Astrocyte of the hippocampus (primary cell): ENCODE results near the gene PER1.
A peak's percentile ranks its signal among the peaks of the same experiment; 100 is the strongest.

Source experiments
- DNase-seq: peaks from one replicate; pipeline ENCODE4 v3.0.0; 2011; ENCODE audit warnings: low read depth, low spot score

The PER1 gene, protein sequence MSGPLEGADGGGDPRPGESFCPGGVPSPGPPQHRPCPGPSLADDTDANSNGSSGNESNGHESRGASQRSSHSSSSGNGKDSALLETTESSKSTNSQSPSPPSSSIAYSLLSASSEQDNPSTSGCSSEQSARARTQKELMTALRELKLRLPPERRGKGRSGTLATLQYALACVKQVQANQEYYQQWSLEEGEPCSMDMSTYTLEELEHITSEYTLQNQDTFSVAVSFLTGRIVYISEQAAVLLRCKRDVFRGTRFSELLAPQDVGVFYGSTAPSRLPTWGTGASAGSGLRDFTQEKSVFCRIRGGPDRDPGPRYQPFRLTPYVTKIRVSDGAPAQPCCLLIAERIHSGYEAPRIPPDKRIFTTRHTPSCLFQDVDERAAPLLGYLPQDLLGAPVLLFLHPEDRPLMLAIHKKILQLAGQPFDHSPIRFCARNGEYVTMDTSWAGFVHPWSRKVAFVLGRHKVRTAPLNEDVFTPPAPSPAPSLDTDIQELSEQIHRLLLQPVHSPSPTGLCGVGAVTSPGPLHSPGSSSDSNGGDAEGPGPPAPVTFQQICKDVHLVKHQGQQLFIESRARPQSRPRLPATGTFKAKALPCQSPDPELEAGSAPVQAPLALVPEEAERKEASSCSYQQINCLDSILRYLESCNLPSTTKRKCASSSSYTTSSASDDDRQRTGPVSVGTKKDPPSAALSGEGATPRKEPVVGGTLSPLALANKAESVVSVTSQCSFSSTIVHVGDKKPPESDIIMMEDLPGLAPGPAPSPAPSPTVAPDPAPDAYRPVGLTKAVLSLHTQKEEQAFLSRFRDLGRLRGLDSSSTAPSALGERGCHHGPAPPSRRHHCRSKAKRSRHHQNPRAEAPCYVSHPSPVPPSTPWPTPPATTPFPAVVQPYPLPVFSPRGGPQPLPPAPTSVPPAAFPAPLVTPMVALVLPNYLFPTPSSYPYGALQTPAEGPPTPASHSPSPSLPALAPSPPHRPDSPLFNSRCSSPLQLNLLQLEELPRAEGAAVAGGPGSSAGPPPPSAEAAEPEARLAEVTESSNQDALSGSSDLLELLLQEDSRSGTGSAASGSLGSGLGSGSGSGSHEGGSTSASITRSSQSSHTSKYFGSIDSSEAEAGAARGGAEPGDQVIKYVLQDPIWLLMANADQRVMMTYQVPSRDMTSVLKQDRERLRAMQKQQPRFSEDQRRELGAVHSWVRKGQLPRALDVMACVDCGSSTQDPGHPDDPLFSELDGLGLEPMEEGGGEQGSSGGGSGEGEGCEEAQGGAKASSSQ (N-terminal part only)

DNA sequence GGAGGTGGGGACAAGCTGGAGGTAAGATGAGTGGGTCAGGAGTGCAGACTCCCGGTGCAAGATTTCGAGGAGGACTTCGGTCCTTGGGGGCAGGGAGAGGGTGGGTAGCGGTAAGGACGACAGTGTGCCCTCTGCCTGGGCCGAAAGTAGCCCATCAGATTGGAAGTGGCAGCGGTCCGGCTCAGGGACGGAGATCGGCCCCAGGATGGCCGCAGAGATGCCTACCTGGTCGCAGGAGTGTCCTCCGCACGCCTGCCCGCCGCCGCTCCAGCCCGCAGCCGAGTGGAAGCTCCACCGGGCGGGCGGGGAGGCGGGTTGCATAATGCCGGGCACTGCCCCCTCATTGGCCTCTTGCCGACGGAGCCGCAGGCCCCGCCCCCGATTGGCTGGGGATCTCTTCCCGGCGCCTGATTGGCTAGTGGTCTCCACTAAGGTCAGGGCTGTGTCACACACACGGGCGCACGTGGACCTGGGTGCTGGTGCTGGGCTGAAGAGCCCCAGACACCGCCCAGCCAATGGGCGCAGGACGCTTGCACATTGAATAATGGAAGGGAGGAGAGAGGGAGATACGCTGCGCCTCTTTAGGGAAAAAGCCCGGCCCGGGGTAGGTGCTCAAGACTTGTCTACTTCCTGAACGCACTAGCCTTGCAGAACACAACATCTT, at the start of gene PER1:
Gene PER1, minus strand, starts transcription at position 293 of the 664 bp plus-strand sequence. CDS start 1,698 bp downstream, outside the sequence.
- peak; percentile 98 for DNase-seq

GRCh38 chr17:8192070-8192815, 40.0 kb upstream of the PER1 start:
- peak; percentile 85 for DNase-seq

DNA sequence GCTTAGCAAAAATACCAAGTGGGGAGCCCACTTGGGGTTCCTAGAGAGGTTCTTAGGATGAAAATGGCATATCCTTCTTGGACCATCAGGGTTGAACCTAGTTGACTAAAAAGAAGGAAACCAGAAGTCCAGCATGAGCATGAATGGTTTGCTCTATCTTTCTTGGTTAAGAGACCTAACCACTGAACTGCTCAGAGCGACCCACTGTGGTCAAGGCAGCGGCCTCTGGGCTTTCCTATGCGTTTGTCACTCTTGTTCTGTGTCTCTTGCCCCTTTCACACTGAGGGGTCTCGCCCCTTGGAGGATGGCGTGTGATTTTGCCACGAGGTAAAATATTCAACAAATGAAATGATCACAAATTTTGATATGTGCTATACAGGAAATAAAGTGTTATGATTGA, 38.3 kb upstream of the PER1 start:
- DNase-seq, result no peak

- peak; percentile 99 for DNase-seq
Measured at GRCh38 chr17:8189711-8190477, 37.7 kb upstream of the PER1 start, which contains the start of gene BORCS6. Gene BORCS6, minus strand, starts transcription at chr17:8190180. Its CDS starts 40 bp downstream, at chr17:8190140.

DNA sequence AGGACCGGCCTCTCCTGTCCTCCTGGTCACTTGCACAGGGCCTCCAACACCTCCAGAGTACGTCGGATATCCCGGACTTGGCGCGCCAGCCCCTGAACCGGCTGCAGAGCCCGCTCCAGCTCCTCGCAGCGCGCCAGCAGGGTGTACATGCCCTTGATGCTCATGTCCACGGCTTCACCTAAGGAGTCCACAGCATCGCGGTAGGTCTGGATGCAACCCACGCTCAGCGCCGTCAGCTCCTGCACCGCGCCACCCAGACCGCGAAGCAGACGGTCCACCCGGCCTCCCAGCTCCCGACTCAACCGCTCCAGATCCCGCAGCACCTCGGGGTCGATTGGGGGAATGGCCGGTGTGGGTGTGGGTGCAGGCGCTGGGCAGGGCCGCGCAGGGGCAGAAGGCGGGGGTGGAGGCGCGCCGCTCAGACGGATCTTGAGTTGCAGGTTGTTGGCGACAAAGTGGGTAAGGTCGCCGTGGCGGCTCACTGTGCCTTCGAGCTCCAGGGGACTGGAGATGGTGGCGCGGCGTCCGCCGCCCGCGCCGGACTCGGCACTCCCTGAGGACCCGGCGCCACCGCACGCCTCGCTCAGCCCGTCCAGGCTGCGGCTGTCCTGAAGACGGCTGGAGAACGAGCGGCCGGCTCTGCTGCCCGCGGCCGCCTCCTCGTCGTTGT, 37.0 kb upstream of the PER1 start:
- peak; percentile 40 for DNase-seq

DNA sequence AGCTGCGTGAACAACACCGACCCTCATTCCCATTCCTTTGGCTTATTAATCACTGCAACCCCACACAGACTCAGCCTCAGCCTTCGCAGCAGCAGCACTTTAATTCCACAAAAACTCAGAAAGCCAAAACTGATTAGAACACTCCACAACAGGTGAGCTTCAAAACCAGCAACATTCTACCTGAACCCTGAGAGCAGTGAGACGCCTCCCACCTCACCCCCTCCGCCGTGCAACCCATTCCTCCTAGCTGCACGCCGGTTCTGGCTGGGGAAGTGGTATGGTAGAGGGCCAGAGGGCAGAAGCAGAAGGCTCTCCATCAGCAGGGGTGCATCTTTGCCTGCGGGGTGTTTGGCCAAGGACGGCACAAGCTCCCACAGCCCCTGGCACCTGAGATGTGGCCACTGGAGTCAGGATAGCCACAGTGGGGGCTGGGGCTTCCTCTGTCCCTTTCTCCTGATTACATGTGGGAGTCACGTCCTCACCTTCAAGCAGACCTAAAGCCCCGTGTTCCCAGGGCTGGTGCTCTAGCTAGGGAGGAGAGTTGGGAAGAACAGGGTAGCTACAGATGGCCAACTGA, 36.1 kb upstream of the PER1 start:
- DNase-seq, result no peak

GRCh38 chr17:8187517-8188262, 35.5 kb upstream of the PER1 start:
- peak; percentile 98 for DNase-seq

- peak; percentile 96 for DNase-seq
Measured at GRCh38 chr17:8186787-8187516, 34.7 kb upstream of the PER1 start.

- no peak for DNase-seq
Measured at GRCh38 chr17:8186446-8186786, 34.2 kb upstream of the PER1 start.

DNA sequence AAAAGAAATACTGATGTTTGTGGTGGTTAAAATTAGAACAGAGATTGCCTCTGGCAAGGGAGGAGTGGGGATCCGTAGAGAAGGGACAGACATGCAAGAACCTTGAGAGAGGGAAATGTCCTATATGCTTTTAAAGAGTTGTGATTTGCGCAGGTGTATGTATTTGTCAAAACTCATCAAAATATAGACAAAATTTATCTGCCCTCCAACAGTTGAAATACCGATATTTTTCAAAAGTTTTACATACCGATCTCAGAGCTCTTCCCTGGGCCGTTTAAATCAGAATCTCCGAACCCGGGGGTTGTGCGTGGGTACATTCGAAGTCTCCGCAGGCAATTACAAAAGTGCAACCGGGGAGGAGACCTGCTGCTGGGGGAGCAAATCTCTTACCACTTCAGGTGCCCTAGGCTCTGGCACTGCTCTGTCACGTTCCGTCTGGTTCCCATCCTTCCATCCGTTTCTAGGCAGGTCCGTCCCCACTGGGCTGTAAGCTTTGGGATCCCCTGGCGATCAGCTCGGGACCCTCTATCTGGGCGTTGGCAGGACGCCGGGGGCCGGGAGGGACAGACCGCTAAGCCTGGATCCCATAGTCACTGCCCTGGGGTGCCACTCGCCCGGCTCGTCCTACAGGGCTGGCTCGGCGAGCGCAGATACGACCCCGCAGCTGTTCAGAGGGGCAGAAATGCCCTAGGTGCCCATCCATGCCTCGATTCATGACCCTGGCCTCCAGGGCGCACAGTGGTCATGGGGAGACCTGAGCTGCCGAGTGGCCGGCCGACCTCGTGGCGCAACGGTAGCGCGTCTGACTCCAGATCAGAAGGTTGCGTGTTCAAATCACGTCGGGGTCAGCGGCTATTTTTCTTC, 33.6 kb upstream of the PER1 start:
- peak; percentile 86 for DNase-seq

DNA sequence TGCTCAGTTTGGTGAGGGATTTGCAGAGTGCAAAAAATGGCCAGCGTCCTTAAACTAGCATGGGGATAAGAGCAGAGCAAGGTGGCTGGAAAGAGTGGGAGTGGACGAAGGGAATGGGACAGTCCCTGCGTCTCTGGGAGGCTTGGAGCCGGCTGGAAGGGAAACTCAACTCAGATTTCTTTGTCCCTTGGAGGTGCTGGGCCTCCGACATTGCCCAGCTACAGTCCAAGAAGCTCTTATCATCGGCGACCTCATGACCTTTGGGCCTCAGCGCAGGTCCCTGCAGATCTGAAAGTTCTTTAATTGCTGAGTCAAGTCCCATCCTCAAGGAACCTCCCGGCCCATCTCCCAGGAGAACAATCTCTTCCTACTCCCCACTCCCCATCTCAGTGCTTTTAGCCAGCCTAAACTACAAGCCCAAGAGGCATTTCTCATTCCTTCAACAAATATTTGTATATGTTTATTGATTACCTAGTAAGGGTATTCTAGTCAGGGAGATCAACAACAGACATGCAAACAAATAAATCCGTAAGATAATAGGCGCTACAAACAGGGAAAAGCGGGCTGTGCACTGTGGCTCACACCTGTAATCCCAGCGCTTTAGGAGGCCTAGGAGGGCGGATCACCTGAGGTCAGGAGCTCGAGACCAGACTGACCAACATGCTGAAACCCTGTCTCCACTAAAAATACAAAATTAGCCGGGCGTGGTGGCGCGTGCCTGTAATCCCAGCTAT, 25.0 kb upstream of the PER1 start:
- no peak for DNase-seq

DNA sequence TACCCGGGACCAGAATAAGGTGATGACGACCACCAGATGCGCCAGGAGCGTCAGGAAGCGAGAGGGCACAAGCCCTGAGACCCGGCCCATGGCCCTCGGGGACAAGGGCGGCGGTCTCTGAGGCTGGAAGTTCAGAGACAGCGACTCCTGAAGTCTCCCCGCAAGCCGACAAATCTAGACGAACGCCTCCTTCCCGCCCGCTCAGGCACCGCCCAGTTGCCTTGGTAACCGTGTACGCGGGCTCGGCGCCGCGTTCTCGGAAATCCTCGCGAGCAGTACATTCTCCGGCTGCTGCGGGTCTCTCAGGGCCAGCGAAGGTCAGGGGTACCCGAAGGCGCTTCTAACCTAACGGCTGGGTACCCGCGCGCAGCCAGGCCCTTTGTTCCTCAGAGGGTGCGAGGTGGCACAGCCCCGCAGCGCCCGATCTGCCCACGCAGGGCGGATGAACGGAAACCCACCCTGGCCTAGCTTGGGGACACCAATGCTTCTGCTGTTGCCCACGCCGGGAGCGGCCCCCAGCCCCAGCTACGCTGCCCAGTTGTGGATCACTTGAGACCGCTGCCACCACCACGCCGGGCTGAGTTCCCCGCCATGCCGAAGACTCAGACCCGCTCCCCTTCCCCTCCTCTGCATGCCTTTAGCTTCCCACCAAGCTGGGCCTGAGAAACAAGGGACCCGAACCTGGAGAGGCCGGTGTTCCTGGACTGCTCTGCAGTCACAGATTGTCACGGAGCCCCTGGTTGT, 24.2 kb upstream of the PER1 start, which contains the start of gene TMEM107:
Gene TMEM107, minus strand, starts transcription at position 184 of the 744 bp plus-strand sequence. Its CDS starts 94 bp downstream, at position 90.
- DNase-seq, result peak; percentile 93

DNA sequence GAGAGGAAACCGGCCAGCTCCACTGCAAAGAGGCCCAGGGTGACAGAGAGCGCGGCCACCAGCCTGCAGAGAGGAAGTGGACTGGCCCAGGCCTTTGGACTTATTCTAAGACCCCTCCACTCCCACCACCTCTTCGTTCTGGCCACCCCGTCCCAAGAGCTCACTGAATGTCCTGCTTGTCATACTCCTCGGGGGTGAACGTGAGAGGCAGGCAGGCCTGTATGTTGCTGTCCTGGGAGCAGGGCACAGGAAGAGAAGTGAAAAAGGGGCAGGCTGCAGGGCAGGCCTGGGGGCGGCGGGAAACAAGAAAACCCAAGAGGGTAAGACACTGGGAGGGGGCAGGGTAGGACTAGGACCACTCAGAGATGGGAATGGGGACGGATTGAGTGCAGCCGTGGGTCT, 23.6 kb upstream of the PER1 start:
- no peak for DNase-seq

DNA sequence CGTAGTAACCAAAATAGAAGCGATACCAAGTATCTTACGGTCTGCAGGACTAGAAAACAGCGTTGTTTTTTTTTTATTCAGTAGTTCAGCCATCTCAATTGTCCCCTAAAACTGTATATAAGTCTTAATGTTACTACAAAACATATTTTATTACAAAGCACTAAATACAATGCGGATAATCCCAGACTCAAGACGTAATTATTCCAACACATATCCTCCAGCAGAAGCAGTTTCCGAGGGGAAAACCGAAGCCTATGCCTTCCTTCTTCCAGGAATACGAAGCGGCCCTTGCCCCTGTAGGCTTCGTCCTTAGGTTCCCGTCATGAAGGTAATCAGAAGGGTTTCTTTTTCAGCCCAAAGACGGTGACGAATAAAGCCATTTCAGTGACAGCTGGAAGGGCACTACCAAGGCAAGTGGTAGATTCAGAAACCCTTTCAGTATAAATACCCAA, 21.7 kb upstream of the PER1 start:
- no peak for DNase-seq
